Stimulated activated CD4-positive, alpha-beta T cell treated with anti-CD3 and anti-CD28 coated beads, Interleukin-4, amount 100 ng/mL, for 24 hours (primary cell): ENCODE data around the gene CAMTA2.

Source experiments
- DNase-seq: peaks from one replicate; pipeline ENCODE4 v3.0.0-alpha.2; 2020

The CAMTA2 gene

DNA sequence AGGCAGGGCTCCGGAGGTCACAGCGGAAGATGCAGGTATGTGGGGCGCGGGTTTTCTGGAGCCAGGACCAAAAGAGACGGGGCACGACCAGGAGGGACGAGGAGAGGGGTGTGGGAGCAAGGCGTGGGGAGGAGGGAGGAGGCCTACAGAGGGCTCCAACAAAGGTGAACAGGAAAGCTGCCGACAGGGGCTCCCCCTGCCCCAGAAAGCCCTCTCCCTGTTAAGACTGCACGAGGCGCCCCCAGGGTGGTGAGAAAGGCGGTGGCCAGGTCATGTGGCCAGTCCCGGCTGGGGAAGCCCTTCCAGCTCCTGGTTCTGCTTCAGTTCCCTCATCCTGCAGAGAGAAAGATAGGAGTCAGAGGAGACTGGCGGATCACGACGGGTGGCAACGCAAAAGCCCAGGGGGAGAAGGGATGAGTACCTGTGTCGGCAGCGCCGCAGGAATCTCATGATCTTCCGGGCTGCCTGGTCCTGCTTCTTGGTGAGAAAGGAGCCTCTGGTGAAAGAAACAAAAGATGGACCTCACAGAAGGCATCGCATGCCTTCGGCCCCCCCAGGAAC, 18.9 kb downstream of the CAMTA2 start:
- peak; percentile 52 for DNase-seq

GRCh38 chr17:4967539-4968485, 19.7 kb downstream of the CAMTA2 start, which contains the start of gene SPAG7:
Gene SPAG7 (minus strand): TSS chr17:4967817. CDS start chr17:4967804, 13 bp downstream.
- peak; percentile 94 for DNase-seq

DNA sequence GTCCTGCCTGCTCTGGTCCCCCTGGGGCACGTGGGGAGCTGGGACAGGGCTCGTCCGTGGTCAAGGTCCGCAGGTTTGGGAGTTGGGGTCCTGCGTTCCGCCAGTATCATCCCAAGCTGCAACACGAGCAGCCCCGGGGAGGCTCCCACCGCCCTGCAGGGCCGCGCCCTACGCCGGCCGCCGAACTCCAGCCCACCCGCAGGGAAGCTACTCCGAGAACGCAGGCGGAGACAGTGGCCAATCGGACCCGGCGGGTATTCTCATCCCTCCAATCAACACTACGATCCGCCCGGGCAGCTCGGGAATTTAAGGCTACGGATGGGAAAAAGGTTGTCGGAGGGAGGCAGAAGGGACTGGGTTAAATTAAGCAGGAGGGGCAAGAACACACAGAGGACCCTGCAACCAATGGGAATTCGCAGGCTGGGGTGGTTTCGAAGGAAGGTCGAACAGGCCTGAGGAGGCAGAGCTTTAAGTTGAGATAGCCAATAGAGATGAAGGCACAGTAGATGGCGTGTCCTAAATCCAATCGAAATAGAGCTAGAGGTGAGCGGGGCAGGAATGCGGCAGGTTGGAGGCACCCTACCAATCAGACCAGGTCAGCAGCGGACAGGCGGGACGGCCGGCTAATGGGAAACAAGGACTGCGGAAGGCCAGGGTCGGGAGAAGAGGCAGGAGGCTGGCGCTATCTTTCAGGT, 20.5 kb downstream of the CAMTA2 start:
- peak; percentile 96 for DNase-seq

DNA sequence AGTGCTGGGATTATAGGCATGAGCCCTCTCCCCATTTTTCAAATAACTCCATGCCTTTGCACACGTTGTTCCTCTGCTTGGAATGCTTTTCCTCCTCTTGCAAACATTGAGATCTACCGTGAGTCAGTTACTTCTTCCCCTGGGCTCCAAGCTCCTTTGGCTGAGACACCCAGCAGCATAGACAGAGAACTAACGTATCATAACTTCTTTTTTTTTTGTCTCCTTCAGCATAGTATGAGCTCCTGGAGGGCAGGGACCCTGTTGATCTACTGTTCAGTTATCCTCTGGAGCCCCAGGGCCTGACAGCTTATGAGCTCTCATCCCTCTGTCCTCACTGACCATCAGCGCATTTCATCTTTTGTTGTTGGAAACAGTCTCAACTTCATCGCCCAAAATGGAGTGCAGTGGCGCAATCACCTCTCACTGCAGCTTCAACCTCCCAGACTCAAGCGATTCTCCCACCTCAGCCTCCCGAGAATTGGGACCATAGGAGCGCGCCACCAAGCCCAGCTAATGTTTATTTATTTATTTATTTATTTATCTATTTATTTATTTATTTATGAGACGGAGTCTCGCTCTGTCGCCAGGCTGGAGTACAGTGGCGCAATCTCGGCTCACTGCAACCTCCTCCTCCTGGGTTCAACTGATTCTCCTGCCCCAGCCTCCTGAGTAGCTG, 22.0 kb downstream of the CAMTA2 start:
- DNase-seq = no peak

GRCh38 chr17:4960279-4960922, 27.1 kb downstream of the CAMTA2 start:
- no peak for DNase-seq

GRCh38 chr17:4959261-4959965, 28.1 kb downstream of the CAMTA2 start:
- no peak for DNase-seq

- DNase-seq = no peak
These were observed 29.4 kb downstream of the CAMTA2 start for GRCh38 chr17:4958102-4958501.

- peak; percentile 47 for DNase-seq
These were observed 30.9 kb downstream of the CAMTA2 start for GRCh38 chr17:4956493-4957061.

GRCh38 chr17:4955091-4955490, 32.4 kb downstream of the CAMTA2 start:
- DNase-seq = no peak

GRCh38 chr17:4953451-4953961, 34.0 kb downstream of the CAMTA2 start:
- no peak for DNase-seq

DNA sequence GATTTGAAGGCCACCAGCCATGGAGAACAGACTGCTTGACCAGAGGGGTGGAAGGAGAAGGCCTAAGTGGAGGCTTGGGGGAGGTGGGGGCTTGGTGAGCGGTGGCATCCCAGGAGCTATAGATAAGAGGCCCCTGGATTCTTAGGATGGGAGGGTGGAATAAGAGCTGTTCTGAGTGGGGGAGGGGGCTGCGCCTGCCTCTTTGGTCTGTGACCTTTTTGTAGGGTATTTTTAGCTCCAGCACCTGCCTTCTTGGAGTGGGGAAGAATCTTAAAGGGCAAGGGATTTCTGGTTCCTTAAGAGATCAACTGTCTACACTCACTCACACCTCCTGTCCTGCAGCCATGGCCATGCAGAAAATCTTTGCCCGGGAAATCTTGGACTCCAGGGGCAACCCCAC, 36.0 kb downstream of the CAMTA2 start:
- no peak for DNase-seq

DNA sequence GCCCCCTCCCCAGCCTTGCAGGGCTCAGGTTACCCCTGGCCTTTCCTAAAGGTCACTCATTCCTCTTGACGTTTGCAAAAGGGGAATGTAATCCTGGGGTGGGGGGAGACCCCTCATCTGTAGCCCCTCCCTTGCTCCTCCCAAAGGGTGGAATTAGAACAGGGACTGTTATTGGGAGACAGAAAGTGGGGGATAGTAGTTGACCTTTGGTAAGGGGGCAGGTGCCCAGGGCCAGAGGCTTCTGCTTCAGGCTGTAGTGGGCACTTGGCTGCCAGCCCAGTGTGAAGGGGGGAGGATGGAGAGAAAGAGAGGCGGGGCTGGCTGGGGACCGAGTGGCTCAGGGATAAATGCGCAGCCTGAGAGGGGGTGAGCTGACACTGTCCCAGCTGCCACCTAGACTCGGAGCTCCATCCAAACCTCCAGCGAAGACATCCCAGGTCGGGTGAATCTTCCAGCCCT, 36.7 kb downstream of the CAMTA2 start, which contains the start of gene ENO3:
Gene ENO3 (plus strand): TSS at position 374 of the 459 bp plus-strand sequence. CDS start 711 bp downstream, outside the sequence.
- DNase-seq = no peak

DNA sequence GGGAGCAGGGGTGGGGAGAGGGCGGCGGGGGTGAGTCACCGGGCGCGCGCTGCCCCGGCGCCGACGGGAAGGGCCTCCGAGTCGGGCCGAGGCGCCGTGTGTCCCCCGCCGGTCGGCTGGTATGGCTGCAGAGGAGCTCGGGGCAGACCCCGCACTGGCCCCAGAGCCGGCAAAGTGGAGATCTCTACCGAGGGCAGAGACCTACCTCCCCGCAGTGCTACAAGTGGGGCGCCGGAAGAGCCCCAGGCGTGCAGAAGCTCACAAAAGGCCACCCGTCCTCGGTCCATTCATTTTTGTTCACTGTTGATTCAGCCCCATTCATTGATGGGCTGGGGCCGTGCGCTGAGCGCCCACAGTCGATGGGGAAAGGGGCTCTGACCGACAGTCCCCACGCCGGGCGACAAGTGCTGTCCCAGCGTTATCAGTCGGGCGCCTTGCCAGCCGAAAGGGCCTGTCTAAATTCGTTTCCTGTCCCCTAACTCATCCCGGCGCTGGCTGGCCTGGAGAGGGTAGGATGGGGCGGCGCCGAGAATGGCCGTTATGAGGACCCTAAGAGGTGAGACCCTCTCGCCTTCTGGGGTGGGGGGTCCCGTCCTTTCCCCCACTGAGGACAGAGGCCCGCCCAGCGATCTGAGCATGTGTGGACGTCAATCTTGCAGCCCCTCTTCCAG, 37.3 kb downstream of the CAMTA2 start:
- DNase-seq = peak; percentile 46

DNA sequence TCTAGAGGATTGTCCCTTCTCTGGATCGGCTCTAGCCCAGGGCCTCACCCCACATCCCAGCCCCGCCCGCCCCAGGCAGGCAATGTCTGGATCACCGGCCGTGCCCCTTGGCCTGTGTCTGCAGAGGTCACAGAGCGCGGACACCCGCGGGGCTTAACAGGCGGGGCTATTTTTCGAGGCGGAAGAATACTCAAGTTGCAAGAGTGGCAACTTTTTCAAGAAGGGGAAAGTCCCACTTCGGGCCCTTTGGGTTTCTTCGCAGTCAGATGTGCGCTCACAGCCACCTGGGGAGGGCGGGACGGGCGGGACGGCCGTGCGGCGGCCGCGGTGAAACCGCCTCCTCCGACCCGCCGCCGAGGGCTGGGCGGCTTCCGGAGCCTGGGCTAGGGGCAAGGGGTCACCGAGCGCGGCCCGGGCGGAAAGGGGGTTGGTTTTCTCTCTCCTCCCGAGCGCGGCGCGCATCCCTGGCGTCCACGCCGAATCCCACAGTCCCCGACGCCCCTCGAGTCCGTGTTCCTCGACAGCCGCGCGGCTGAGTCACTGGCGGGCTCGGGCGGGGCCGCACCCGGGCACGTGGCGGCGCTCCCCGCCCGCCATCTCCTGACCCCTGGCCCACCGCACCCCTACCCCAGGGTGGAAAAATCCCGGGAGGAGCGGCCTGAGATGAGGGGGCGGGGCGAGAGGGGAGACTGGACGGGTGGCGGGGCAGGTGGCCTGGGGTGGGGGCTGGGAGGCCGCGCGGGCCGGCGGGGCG, 38.0 kb downstream of the CAMTA2 start:
- DNase-seq = peak; percentile 81

- DNase-seq = peak; percentile 77
These were observed 38.5 kb downstream of the CAMTA2 start for GRCh38 chr17:4948931-4949320.

DNA sequence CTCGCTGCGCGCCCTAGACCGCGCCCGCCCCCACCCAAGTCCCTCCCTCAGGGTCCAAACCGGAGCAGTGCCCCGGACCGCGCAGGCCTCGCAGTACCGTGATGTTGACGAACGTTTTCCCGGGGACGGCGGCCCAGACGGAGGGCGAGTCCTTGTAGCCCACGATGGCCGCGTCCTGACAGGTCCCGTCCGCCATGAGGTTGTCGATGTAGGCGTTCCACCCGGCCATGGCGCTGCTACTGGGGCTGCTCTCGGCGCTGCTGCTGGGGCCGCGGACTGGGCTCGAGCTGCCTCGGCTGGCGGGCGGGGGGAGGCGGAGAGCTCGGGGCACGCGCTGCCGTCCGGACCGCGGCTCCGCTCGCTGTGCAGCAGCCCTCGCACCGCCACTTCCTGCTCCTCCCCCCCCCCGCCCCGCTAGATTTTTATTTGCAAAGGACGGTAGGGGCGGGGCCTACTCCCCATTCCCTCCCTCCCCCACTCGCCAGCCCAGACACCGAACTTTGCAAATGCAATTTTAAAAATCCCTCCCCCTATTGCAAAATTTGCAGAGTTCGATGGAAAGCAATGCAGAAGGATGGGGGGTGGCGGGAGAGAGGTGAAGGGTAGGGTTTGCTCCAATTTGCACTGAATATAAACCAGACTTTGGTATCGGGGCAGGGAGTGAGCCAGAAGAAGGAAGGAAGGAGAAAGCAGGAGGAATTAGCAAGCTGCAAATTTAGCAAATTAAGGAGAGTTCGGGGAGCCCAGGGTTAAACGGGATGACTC, 39.1 kb downstream of the CAMTA2 start, which contains the start of gene PFN1:
Gene PFN1 (minus strand): TSS at position 365 of the 765 bp plus-strand sequence. CDS start 136 bp downstream, at position 229.
- peak; percentile 91 for DNase-seq

DNA sequence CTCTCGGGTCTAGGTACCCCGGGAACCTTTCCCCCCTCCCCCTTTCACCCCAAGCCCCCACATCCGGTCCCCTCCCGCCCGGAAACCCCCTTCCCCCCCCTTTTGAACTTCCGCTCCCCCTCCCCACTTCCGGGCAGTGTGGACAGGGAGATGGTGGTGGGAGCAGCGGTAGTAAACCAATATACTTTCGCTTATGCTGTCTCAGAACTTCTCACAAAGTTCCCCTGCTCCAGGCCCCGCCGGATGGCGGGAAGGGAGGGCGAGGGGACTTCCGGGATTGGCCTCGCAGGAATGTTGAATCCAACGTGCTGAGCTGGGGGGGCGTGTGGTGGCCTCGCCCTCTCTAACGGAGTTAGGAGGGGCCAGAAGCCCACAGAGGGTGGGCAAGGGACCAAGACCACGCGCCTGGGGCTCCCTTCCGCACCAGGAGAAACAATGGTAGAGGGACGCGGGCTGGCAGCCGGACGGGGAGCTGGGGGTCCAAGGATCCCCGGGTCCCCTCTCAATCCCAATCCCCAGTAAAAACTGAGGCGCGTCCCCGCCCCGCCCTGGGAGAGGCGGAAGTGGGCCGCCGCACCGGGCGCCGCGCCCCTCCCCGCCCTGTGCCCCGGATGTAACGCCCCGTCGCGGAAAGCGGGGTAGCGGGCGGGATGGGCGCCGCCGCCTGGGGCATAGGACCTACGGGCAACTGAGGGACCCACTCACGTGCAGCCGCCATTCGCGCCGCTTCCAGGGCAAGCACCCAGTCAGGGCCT, 39.9 kb downstream of the CAMTA2 start:
- DNase-seq = peak; percentile 67

DNA sequence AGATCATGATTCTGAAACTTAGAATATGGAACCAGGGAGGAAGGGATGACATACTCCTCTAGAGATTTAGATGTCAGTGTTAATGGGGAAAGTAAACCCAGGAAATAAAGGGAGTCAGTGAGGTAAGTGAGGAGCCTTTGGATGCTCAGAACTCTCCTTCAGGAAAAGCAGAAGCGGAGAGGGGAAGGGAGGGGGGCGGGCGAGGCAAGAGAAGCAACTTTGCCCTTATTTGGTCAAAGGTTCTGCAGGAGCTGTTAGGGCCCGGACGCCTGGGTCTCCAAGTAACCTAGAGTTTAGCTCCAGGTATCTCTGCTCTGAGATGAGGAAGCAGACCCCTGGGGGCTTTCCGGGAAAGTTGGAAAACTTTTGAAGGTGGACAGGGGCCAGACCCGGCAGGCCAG, 40.5 kb downstream of the CAMTA2 start:
- no peak for DNase-seq
